Gastroesophageal sphincter (tissue), 4 donors: ENCODE results near the gene MAST3. TPM values are rescaled to one million over a fixed set of nuclear protein-coding genes. Genes with fewer than 3 reads are reported as not detected.

Experiments used
- ATAC-seq: fragments of 150-250 bp; one replicate; pipeline ENCODE4 v1.9.1; 2016; ENCODE audit warnings: mild to moderate bottlenecking, moderate library complexity
- H3K27ac ChIP-seq, 4 donors: fragments of 200-600 bp; sonication (generic) in 3 of 4; 1 replicate in 3 of 4; 2 replicates in 1 of 4; pipeline ENCODE4 v1.5.1; 2016 to 2019
- H3K27me3 ChIP-seq: fragments of 200-600 bp; sonication (generic); one replicate; pipeline ENCODE4 v1.5.1; 2019
- H3K36me3 ChIP-seq, 2 donors: fragments of 200-600 bp; sonication (generic); one replicate each; pipeline ENCODE4 v1.5.1; 2019; ENCODE audit warnings: control low read depth in 1 of 2
- H3K4me1 ChIP-seq, 3 donors: fragments of 200-600 bp; sonication (generic); 1 replicate in 2 of 3; 2 replicates in 1 of 3; pipeline ENCODE4 v1.5.1; 2016 to 2019; ENCODE audit warnings: control low read depth in 2 of 3
- H3K4me3 ChIP-seq, 2 donors: fragments of 200-600 bp; sonication (generic); one replicate each; pipeline ENCODE4 v1.5.1; 2019; ENCODE audit warnings: mild to moderate bottlenecking in 1 of 2, moderate library complexity in 1 of 2
- H3K9me3 ChIP-seq, 3 donors: fragments of 200-600 bp; sonication (generic); one replicate each; pipeline ENCODE4 v1.5.1; 2017 to 2019; ENCODE audit warnings: control low read depth in 2 of 3
- EP300 ChIP-seq: sonication (generic); formaldehyde crosslinking; IDR thresholded peaks from one replicate; pipeline ENCODE4 v1.6.1; 2017; ENCODE audit warnings: antibody characterized with exemption, mild to moderate bottlenecking
- POLR2A ChIP-seq, 2 donors: fragments of 450-650 bp; IDR thresholded peaks; one replicate each; pipeline ENCODE4 v1.6.1; 2017; ENCODE audit warnings: antibody characterized with exemption in 2 of 2, mild to moderate bottlenecking in 2 of 2, moderate library complexity in 1 of 2
- POLR2AphosphoS5 ChIP-seq: sonication (generic); formaldehyde crosslinking; IDR thresholded peaks from one replicate; pipeline ENCODE4 v1.6.1; 2017; ENCODE audit warnings: antibody characterized with exemption
- WGBS, 2 donors: methylation state at CpG; one replicate each; pipeline ENCODE4 v1.1.5; 2018; ENCODE audit warnings: low coverage in 1 of 2; 5-methylcytosine and 5-hydroxymethylcytosine counted together
- total RNA-seq, 4 donors: library from RNA; depleted of rRNA; stranded (reverse); fragments of >200 nt; gene quantifications; one replicate each; pipeline ENCODE4 v1.1.0, GENCODE V29; 2016
- TF ChIP-seq, protein P1 (sequence below), 4 experiments: fragments of 200-600 bp in 2 of 4; fragments of 450-650 bp in 2 of 4; sonication (generic) in 1 of 4; IDR thresholded peaks; one replicate each; pipeline ENCODE4 v1.5.1; 2017 to 2019; ENCODE audit warnings: antibody characterized with exemption in 4 of 4, mild to moderate bottlenecking in 2 of 4, moderate library complexity in 2 of 4

MAST3 gene
- total RNA-seq, 4 donors from 2014 or later, result 3.3 to 8.8 (median 4.8) TPM

DNA sequence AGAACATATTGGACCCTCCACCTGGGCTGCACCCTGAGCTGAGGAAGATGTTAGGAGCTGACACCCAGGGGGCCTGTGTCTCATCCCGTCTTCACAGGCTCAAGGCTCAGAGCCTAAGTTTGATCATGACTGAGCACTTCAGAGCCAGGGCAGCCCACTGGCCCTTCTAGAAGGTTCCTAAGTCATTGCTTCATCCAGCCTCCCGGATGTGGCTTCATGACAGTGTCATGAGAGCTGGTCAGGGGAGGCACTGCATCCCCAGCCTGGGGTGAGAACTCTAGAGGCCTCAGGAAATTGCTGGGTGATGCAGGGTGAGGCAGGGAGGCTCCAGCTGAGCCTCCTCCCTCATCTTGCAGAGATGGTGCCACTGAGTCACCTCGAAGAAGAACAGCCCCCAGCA, 30.5 kb downstream of the MAST3 start:
- Histone ChIP-seq H3K27me3 (no peaks in the 10 kb centered on the region), H3K4me1 (no peaks in the 10 kb centered on the region), H3K9me3 (no peaks in the 10 kb centered on the region), H3K4me3 (no peak overlapping the region), H3K27ac (no peak overlapping the region), H3K36me3 (peaks cover 0 to 94% of the 10 kb centered on the region in 2 donors)
- no CpG with 5 or more reads among the region's 3 CpGs for WGBS, 2 donors
- TF ChIP-seq EP300 (no peak), POLR2A (IDR thresholded peaks at IDR 0.05) (no peak), POLR2AphosphoS5 (no peak)
- TF ChIP-seq, protein P1, sequence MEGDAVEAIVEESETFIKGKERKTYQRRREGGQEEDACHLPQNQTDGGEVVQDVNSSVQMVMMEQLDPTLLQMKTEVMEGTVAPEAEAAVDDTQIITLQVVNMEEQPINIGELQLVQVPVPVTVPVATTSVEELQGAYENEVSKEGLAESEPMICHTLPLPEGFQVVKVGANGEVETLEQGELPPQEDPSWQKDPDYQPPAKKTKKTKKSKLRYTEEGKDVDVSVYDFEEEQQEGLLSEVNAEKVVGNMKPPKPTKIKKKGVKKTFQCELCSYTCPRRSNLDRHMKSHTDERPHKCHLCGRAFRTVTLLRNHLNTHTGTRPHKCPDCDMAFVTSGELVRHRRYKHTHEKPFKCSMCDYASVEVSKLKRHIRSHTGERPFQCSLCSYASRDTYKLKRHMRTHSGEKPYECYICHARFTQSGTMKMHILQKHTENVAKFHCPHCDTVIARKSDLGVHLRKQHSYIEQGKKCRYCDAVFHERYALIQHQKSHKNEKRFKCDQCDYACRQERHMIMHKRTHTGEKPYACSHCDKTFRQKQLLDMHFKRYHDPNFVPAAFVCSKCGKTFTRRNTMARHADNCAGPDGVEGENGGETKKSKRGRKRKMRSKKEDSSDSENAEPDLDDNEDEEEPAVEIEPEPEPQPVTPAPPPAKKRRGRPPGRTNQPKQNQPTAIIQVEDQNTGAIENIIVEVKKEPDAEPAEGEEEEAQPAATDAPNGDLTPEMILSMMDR (IDR thresholded peaks at IDR 0.05), result no peak
- no peak for ATAC-seq

DNA sequence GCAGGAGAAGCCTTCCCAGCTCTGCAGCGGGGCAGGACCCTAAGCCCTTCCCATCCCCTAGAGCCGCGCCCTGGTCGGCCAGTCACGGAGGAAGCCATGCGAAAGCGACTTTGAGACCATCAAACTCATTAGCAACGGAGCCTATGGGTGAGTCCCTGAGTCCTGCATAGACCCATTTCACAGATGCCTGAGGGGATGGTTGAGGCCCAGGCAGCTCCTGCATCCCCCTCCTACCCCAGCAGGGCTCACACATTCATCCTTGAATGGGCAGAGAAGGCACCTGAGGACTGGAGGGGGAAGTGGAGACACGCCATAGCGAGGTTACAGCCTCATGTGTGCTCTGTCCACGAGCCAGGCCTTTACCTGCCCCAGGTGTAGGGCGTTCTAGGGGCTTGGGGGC, 31.2 kb downstream of the MAST3 start:
- Histone ChIP-seq H3K27ac (no peak overlapping the region), H3K9me3 (no peaks in the 10 kb centered on the region), H3K4me3 (no peak overlapping the region), H3K27me3 (no peaks in the 10 kb centered on the region), H3K36me3 (peaks cover 0 to 94% of the 10 kb centered on the region in 2 donors), H3K4me1 (no peaks in the 10 kb centered on the region)
- TF ChIP-seq EP300 (no peak), POLR2A (IDR thresholded peaks at IDR 0.05) (no peak), POLR2AphosphoS5 (no peak)
- no peak for ATAC-seq
- WGBS, 2 donors, result 96% methylated on average over 4 of the region's 12 CpGs; no CpG with 5 or more reads in 1 of the 2 donors

DNA sequence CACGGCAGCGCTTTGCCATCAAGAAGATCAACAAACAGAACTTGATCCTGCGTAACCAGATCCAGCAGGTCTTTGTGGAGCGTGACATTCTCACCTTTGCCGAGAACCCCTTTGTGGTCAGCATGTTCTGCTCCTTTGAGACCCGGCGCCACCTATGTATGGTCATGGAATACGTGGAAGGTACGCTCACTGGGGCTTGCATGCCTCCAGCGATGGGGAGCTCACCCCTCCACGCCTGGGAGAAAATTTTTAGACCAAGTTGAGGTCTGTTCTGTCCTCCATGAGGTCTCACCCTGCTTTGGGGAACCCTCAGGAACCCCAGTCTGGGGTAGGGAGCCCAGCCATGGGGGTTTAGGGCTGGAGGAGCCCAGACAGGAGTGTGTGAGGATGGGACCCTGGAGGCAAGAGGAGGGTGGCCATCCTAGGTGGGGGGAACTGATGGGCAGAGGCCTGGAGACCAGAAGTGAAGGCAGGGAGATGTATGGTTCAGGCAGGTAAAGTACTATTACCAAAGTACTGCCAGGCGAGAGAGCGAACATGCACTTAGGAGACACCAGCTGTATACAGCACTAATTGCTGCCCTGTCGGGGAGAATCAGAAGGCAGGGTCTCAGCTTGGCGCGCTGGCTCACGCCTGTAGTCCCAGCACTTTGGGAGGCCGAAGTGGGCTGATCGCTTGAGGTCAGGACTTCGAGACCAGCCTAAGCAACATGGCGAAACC, 33.1 kb downstream of the MAST3 start:
- H3K9me3 ChIP-seq, result no peaks in the 10 kb centered on the region
- no peaks in the 10 kb centered on the region for H3K27me3 ChIP-seq
- no peak overlapping the region for H3K27ac ChIP-seq
- TF ChIP-seq POLR2AphosphoS5, result no peak
- no peak for TF ChIP-seq EP300
- TF ChIP-seq, protein P1 (IDR thresholded peaks at IDR 0.05), result no peak
- TF ChIP-seq POLR2A (IDR thresholded peaks at IDR 0.05), result no peak
- peaks cover 0 to 94% of the 10 kb centered on the region in 2 donors for H3K36me3 ChIP-seq
- no peaks in the 10 kb centered on the region for H3K4me1 ChIP-seq
- no peak for ATAC-seq
- 20 to 91% methylated on average over 1 to 6 of the region's 21 CpGs for WGBS, 2 donors
- no peak overlapping the region for H3K4me3 ChIP-seq

DNA sequence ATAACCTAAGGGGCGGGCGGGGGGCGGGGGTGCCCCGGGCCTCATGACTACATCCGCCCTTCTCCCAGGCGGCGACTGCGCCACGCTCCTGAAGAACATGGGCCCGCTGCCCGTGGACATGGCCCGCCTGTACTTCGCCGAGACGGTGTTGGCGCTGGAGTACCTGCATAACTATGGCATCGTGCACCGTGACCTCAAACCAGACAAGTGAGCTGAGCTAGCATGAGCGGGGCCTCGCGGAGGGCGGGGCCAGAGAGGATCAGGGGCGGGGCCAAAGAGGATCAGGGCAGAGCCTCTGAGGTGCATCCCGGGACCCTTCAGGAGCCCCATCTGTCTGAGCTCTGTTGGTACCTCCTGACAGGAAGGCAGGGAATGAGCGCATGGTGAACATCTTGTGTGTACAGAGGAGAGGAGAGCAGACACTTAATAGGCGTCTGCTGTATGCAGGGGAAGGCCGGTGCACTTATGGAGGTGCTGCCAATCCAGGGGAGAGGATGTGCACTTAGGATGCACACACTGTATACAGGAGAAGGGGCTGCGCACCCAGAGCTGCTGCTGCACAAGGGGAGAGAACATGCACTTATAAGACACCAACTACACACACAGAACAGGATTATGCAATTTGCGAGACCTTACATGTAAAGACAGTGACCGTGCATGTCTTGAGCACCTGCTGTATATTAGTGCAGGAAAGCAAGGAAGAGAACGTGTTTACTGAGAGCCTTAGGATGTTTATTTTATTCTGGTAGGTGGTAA, 34.4 kb downstream of the MAST3 start:
- WGBS, 2 donors, result 80 to 83% methylated on average over 2 to 8 of the region's 31 CpGs
- no peak for ATAC-seq
- Histone ChIP-seq H3K36me3 (peaks cover 0 to 98% of the 10 kb centered on the region in 2 donors), H3K27ac (no peak overlapping the region), H3K4me1 (no peaks in the 10 kb centered on the region), H3K9me3 (no peaks in the 10 kb centered on the region), H3K27me3 (no peaks in the 10 kb centered on the region), H3K4me3 (no peak overlapping the region)
- TF ChIP-seq, protein P1 (IDR thresholded peaks at IDR 0.05), result no peak
- TF ChIP-seq POLR2A (IDR thresholded peaks at IDR 0.05) (no peak), POLR2AphosphoS5 (no peak), EP300 (no peak)

DNA sequence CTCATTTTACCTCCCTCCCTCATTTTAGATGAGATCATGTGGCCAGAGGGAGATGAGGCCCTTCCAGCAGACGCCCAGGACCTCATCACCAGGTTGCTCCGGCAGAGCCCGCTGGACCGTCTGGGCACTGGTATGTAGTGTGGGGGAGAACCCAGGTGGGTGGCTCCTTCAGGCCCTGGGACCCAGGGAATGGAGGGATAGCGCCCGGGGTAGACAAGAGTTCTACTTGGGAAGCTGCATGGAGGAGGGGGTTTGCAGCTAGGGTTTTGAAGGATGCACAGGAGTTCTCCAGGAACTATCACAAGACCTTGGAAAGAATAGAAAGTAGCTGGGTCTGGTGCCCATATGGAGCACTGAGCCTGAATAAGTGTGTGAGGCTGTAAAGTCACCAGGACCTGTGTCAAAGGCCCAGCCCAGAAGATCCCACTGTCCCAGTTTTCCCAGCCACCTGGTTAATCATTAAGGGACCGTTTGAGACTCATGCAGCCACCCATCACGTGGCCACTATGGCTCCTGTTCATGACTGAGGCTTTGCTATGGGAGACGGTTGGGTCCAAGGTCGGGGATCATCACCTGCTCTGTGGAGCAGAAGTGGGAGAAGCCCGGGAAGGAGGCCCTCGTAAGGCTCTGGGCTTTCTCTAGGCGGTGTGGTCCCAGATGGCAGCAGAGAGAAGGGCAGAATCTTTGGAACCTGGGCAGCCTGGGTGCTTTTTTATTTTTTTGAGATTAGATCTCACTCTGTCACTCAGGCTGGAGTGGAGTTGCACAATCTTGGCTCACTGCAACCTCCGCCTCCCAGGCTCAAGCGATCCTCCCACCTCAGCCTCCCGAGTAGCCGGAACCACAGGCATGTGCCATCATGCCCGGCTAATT, 38.4 kb downstream of the MAST3 start:
- ATAC-seq, result no peak
- Histone ChIP-seq H3K4me3 (no peak overlapping the region), H3K4me1 (no peaks in the 10 kb centered on the region), H3K27me3 (no peaks in the 10 kb centered on the region), H3K9me3 (no peaks in the 10 kb centered on the region), H3K27ac (no peak overlapping the region), H3K36me3 (peaks cover 0 to 96% of the 10 kb centered on the region in 2 donors)
- no peak for TF ChIP-seq EP300
- TF ChIP-seq, protein P1 (IDR thresholded peaks at IDR 0.05), result no peak
- TF ChIP-seq POLR2AphosphoS5, result no peak
- no peak for TF ChIP-seq POLR2A (IDR thresholded peaks at IDR 0.05)
- WGBS, 2 donors, result 96% methylated on average over 3 of the region's 18 CpGs; no CpG with 5 or more reads in 1 of the 2 donors
